ENCODE results near the gene CNGA4. TPM values are rescaled to one million over a fixed set of nuclear protein-coding genes. Genes with fewer than 3 reads are reported as not detected.

The CNGA4 gene
- total RNA-seq, 2 experiments from 2014 or later, result 0.16 TPM; not detected in 1

- intact Hi-C loops (cut with DNase I, micrococcal nuclease), result no loop called here
- POLR2A ChIA-PET, result interaction anchor here (0.7 kb wide), 1 partner anchor 193 kb away, joined by 3 read pairs; no protein-coding TSS in a partner anchor
- peaks cover 12% of the 10 kb centered on the region for H3K4me1 ChIP-seq (ENCODE audit: insufficient read depth, low read length)
- no peak overlapping the region for H3K27ac Mint-ChIP-seq
- DNase-seq (no peak), ATAC-seq (ENCODE audit: poor library complexity) (no peak)
- H3K36me3 Mint-ChIP-seq (ENCODE audit: low read depth), result peaks cover 50% of the 10 kb centered on the region
- no peaks in the 10 kb centered on the region for H3K9me3 Mint-ChIP-seq
- CTCF ChIA-PET, result no interaction called here
- H3K27ac ChIP-seq (ENCODE audit: low read depth in 1 of 2, low read length in 2 of 2), result no peak overlapping the region
- no peaks in the 10 kb centered on the region for H3K27me3 ChIP-seq (ENCODE audit: control insufficient read depth in 1 of 2, insufficient read depth in 2 of 2, low read length in 2 of 2)
- H3K27me3 Mint-ChIP-seq, result no peaks in the 10 kb centered on the region
- no peak overlapping the region for H3K4me3 Mint-ChIP-seq
- peaks cover 22% of the 10 kb centered on the region for H3K4me1 Mint-ChIP-seq (ENCODE audit: low read depth)
- H3K36me3 ChIP-seq (ENCODE audit: insufficient read depth, low read length), result peaks cover 39% of the 10 kb centered on the region
- H3K9me3 ChIP-seq (ENCODE audit: control insufficient read depth in 1 of 2, insufficient read depth in 1 of 2, low read length in 2 of 2), result no peaks in the 10 kb centered on the region
- no peak for TF ChIP-seq CTCF (IDR thresholded peaks at IDR 0.05)
- no peak overlapping the region for H3K4me3 ChIP-seq (ENCODE audit: low read length)
Measured at GRCh38 chr11:6206456-6207180, 32.3 kb upstream of the CNGA4 start.

- intact Hi-C loops (cut with DNase I, micrococcal nuclease), result no loop called here
- ChIA-PET CTCF (no interaction called here), POLR2A (no interaction called here)
- H3K4me1 ChIP-seq (ENCODE audit: insufficient read depth, low read length), result no peaks in the 10 kb centered on the region
- peaks cover 50% of the 10 kb centered on the region for H3K36me3 Mint-ChIP-seq (ENCODE audit: low read depth)
- H3K27ac ChIP-seq (ENCODE audit: low read depth in 1 of 2, low read length in 2 of 2), result no peak overlapping the region
- no peak for DNase-seq
- no peaks in the 10 kb centered on the region for H3K27me3 ChIP-seq (ENCODE audit: control insufficient read depth in 1 of 2, insufficient read depth in 2 of 2, low read length in 2 of 2)
- no peak for TF ChIP-seq CTCF (IDR thresholded peaks at IDR 0.05)
- peaks cover 4% of the 10 kb centered on the region for H3K4me1 Mint-ChIP-seq (ENCODE audit: low read depth)
- H3K9me3 ChIP-seq (ENCODE audit: control insufficient read depth in 1 of 2, insufficient read depth in 1 of 2, low read length in 2 of 2), result no peaks in the 10 kb centered on the region
- H3K4me3 Mint-ChIP-seq, result no peak overlapping the region
- no peak for ATAC-seq (ENCODE audit: poor library complexity)
- no peak overlapping the region for H3K27ac Mint-ChIP-seq
- H3K27me3 Mint-ChIP-seq, result no peaks in the 10 kb centered on the region
- H3K9me3 Mint-ChIP-seq, result no peaks in the 10 kb centered on the region
- H3K4me3 ChIP-seq (ENCODE audit: low read length), result no peak overlapping the region
- H3K36me3 ChIP-seq (ENCODE audit: insufficient read depth, low read length), result peaks cover 63% of the 10 kb centered on the region
Measured at GRCh38 chr11:6209801-6210200, 29.1 kb upstream of the CNGA4 start.

- no peaks in the 10 kb centered on the region for H3K4me1 Mint-ChIP-seq (ENCODE audit: low read depth)
- no peak overlapping the region for H3K4me3 Mint-ChIP-seq
- no peak overlapping the region for H3K27ac Mint-ChIP-seq
- no peaks in the 10 kb centered on the region for H3K27me3 ChIP-seq (ENCODE audit: control insufficient read depth in 1 of 2, insufficient read depth in 2 of 2, low read length in 2 of 2)
- no peaks in the 10 kb centered on the region for H3K9me3 ChIP-seq (ENCODE audit: control insufficient read depth in 1 of 2, insufficient read depth in 1 of 2, low read length in 2 of 2)
- no peak overlapping the region for H3K27ac ChIP-seq (ENCODE audit: low read depth in 1 of 2, low read length in 2 of 2)
- no peak overlapping the region for H3K4me3 ChIP-seq (ENCODE audit: low read length)
- CTCF ChIA-PET, result no interaction called here
- peaks cover 66% of the 10 kb centered on the region for H3K36me3 ChIP-seq (ENCODE audit: insufficient read depth, low read length)
- ATAC-seq (ENCODE audit: poor library complexity), result no peak
- intact Hi-C loops (cut with DNase I, micrococcal nuclease), result no loop called here
- H3K36me3 Mint-ChIP-seq (ENCODE audit: low read depth), result peaks cover 55% of the 10 kb centered on the region
- no peak for TF ChIP-seq CTCF (IDR thresholded peaks at IDR 0.05)
- H3K4me1 ChIP-seq (ENCODE audit: insufficient read depth, low read length), result no peaks in the 10 kb centered on the region
- no peak for DNase-seq
- H3K9me3 Mint-ChIP-seq, result no peaks in the 10 kb centered on the region
- POLR2A ChIA-PET, result no interaction called here
- no peaks in the 10 kb centered on the region for H3K27me3 Mint-ChIP-seq
Measured at GRCh38 chr11:6210274-6210955, 28.5 kb upstream of the CNGA4 start.
